ENCODE results near the gene MARK1. TPM values are rescaled to one million over a fixed set of nuclear protein-coding genes. Genes with fewer than 3 reads are reported as not detected.

MARK1 gene
- polyA plus RNA-seq, 1 of the 3 experiments (the other 2 are of a cell fraction) = 3.1 TPM

- Histone ChIP-seq H3K4me3 (ENCODE audit: low read depth in 2 of 2, low read length in 1 of 2) (no peak overlapping the region), H3K79me2 (ENCODE audit: insufficient read depth) (no peaks in the 10 kb centered on the region; the same call in none of the 2 replicates), H3K27me3 (ENCODE audit: insufficient read depth) (no peaks in the 10 kb centered on the region), H3F3A (replicated peaks; ENCODE audit: insufficient read depth) (no peaks in the 10 kb centered on the region), H3K9me2 (no peaks in the 10 kb centered on the region), H3K36me3 (replicated peaks in 1 of 2; ENCODE audit: control insufficient read depth in 1 of 2, insufficient read depth in 2 of 2, low read length in 1 of 2) (no peaks in the 10 kb centered on the region), H3K4me1 (ENCODE audit: control insufficient read depth in 1 of 2, insufficient read depth in 2 of 2, low read depth in 1 of 2, low read length in 1 of 2) (no peaks in the 10 kb centered on the region), H4K20me1 (ENCODE audit: insufficient read depth) (no peaks in the 10 kb centered on the region), H3K27ac (ENCODE audit: low read depth in 2 of 2, low read length in 1 of 2) (no peak overlapping the region), H3K9ac (no peak overlapping the region), H3K4me2 (no peak overlapping the region), H3K9me3 (no peaks in the 10 kb centered on the region), H2AFZ (ENCODE audit: low read depth) (no peak overlapping the region)
- POLR2A ChIA-PET = no interaction called here
- 89% methylated on average over 3 of the region's 3 CpGs for WGBS (ENCODE audit: low lambda C conversion rate)
- TF ChIP-seq TCF12 (IDR thresholded peaks at IDR 0.05) (no peak), GABPA (IDR thresholded peaks at IDR 0.05; ENCODE audit: low read depth) (no peak), RXRA (IDR thresholded peaks at IDR 0.05; ENCODE audit: borderline replicate concordance, low read depth) (no peak), MEF2A (IDR thresholded peaks at IDR 0.05; ENCODE audit: borderline replicate concordance, low read depth) (no peak), JUND (IDR thresholded peaks at IDR 0.05) (no peak), ELF1 (IDR thresholded peaks at IDR 0.05) (no peak), RCOR1 (IDR thresholded peaks at IDR 0.05; ENCODE audit: low read length) (no peak), YY1 (IDR thresholded peaks at IDR 0.05; ENCODE audit: low read depth) (no peak), SIN3A (IDR thresholded peaks at IDR 0.05; ENCODE audit: borderline replicate concordance, low read depth, low read length) (no peak), FOXM1 (IDR thresholded peaks at IDR 0.05; ENCODE audit: low read depth) (no peak), TAF1 (IDR thresholded peaks at IDR 0.05; ENCODE audit: borderline replicate concordance, low read depth, low read length) (no peak), NRF1 (IDR thresholded peaks at IDR 0.05; ENCODE audit: low read depth, low read length) (no peak), SMC3 (IDR thresholded peaks at IDR 0.05; ENCODE audit: low read depth, low read length) (no peak)
- TF ChIP-seq, protein P1, sequence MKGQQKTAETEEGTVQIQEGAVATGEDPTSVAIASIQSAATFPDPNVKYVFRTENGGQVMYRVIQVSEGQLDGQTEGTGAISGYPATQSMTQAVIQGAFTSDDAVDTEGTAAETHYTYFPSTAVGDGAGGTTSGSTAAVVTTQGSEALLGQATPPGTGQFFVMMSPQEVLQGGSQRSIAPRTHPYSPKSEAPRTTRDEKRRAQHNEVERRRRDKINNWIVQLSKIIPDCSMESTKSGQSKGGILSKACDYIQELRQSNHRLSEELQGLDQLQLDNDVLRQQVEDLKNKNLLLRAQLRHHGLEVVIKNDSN (IDR thresholded peaks at IDR 0.05; ENCODE audit: borderline replicate concordance, low read depth) = no peak
- TF ChIP-seq, protein P2, sequence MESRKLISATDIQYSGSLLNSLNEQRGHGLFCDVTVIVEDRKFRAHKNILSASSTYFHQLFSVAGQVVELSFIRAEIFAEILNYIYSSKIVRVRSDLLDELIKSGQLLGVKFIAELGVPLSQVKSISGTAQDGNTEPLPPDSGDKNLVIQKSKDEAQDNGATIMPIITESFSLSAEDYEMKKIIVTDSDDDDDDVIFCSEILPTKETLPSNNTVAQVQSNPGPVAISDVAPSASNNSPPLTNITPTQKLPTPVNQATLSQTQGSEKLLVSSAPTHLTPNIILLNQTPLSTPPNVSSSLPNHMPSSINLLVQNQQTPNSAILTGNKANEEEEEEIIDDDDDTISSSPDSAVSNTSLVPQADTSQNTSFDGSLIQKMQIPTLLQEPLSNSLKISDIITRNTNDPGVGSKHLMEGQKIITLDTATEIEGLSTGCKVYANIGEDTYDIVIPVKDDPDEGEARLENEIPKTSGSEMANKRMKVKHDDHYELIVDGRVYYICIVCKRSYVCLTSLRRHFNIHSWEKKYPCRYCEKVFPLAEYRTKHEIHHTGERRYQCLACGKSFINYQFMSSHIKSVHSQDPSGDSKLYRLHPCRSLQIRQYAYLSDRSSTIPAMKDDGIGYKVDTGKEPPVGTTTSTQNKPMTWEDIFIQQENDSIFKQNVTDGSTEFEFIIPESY (IDR thresholded peaks at IDR 0.05; ENCODE audit: borderline replicate concordance, low read depth) = no peak
- TF ChIP-seq, protein P3, sequence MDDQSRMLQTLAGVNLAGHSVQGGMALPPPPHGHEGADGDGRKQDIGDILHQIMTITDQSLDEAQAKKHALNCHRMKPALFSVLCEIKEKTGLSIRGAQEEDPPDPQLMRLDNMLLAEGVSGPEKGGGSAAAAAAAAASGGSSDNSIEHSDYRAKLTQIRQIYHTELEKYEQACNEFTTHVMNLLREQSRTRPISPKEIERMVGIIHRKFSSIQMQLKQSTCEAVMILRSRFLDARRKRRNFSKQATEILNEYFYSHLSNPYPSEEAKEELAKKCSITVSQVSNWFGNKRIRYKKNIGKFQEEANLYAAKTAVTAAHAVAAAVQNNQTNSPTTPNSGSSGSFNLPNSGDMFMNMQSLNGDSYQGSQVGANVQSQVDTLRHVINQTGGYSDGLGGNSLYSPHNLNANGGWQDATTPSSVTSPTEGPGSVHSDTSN (IDR thresholded peaks at IDR 0.05) = no peak
- TF ChIP-seq, protein P4, sequence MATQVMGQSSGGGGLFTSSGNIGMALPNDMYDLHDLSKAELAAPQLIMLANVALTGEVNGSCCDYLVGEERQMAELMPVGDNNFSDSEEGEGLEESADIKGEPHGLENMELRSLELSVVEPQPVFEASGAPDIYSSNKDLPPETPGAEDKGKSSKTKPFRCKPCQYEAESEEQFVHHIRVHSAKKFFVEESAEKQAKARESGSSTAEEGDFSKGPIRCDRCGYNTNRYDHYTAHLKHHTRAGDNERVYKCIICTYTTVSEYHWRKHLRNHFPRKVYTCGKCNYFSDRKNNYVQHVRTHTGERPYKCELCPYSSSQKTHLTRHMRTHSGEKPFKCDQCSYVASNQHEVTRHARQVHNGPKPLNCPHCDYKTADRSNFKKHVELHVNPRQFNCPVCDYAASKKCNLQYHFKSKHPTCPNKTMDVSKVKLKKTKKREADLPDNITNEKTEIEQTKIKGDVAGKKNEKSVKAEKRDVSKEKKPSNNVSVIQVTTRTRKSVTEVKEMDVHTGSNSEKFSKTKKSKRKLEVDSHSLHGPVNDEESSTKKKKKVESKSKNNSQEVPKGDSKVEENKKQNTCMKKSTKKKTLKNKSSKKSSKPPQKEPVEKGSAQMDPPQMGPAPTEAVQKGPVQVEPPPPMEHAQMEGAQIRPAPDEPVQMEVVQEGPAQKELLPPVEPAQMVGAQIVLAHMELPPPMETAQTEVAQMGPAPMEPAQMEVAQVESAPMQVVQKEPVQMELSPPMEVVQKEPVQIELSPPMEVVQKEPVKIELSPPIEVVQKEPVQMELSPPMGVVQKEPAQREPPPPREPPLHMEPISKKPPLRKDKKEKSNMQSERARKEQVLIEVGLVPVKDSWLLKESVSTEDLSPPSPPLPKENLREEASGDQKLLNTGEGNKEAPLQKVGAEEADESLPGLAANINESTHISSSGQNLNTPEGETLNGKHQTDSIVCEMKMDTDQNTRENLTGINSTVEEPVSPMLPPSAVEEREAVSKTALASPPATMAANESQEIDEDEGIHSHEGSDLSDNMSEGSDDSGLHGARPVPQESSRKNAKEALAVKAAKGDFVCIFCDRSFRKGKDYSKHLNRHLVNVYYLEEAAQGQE (IDR thresholded peaks at IDR 0.05; ENCODE audit: low read depth, low read length) = no peak
- TF ChIP-seq, protein P5, sequence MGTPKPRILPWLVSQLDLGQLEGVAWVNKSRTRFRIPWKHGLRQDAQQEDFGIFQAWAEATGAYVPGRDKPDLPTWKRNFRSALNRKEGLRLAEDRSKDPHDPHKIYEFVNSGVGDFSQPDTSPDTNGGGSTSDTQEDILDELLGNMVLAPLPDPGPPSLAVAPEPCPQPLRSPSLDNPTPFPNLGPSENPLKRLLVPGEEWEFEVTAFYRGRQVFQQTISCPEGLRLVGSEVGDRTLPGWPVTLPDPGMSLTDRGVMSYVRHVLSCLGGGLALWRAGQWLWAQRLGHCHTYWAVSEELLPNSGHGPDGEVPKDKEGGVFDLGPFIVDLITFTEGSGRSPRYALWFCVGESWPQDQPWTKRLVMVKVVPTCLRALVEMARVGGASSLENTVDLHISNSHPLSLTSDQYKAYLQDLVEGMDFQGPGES (IDR thresholded peaks at IDR 0.05; ENCODE audit: low read depth, low read length) = no peak
- no peak for DNase-seq
- CTCF ChIA-PET = interaction anchor here (0.9 kb wide), 1 partner anchor 356 kb away, joined by 3 read pairs; no protein-coding TSS in a partner anchor
These were observed 17.0 kb downstream of the MARK1 start for GRCh38 chr1:220544901-220545303.

All from SK-N-SH (cell line).